Measurements from ENCODE around the gene ZNF224. TPM values are rescaled to one million over a fixed set of nuclear protein-coding genes. Genes with fewer than 3 reads are reported as not detected.

ZNF224 gene
- total and polyA plus RNA-seq, 2 of the 4 experiments (the other 2 are of a cell fraction): 10.3 to 26.3 TPM

DNA sequence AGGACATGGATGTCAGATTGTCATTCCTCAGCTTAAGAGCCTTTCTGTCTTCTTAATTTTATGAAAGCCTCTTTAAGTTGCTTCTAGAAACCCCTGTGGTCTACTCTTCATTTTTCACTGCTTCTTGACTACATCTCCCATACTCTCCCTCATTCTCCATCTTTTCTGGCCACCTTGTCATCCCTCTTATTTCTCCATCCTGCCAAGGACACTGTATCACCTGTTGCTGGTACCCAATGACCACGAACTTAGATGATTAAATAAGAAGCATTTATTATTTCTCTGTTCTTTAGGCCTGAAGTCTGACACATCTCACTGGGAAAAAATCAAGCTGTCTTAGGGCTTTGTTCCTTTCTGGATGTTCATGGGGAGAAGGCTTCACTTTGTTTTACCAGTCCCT lies 33.1 kb upstream of the ZNF224 start:
- Histone ChIP-seq H3K4me1 (ENCODE audit: control insufficient read depth, insufficient read depth, low read length) (no peaks in the 10 kb centered on the region), H3K27ac (ENCODE audit: insufficient read depth, low read length) (no peak overlapping the region), H2AFZ (replicated peaks; ENCODE audit: low read length, poor library complexity) (no peak overlapping the region), H4K91ac (ENCODE audit: insufficient read depth, low read depth, low read length) (no peak overlapping the region), H3K4ac (ENCODE audit: low read depth, low read length) (no peak overlapping the region), H3K4me3 (ENCODE audit: insufficient read depth, low read depth, low read length) (no peak overlapping the region), H3K14ac (replicated peaks; ENCODE audit: low read depth, low read length) (no peak overlapping the region), H2BK5ac (ENCODE audit: low read depth, low read length, poor library complexity, severe bottlenecking) (no peak overlapping the region), H3K56ac (ENCODE audit: extremely low read depth, insufficient read depth, low read length) (no peak overlapping the region), H4K5ac (ENCODE audit: low read depth, low read length) (no peak overlapping the region), H3K23ac (ENCODE audit: low read depth, low read length) (no peak overlapping the region), H3K4me2 (ENCODE audit: low read depth, low read length) (no peak overlapping the region), H3K9me1 (ENCODE audit: insufficient read depth, low read length) (no peaks in the 10 kb centered on the region), H3K79me1 (ENCODE audit: low read depth in 1 of 2, low read length in 2 of 2) (no peaks in the 10 kb centered on the region), H4K20me1 (ENCODE audit: insufficient read depth, low read length) (no peaks in the 10 kb centered on the region), H3K27me3 (ENCODE audit: control insufficient read depth, insufficient read depth, low read length) (no peaks in the 10 kb centered on the region), H2BK120ac (ENCODE audit: low read depth, low read length) (no peak overlapping the region), H2BK15ac (ENCODE audit: low read depth, low read length) (no peak overlapping the region), H2AK9ac (replicated peaks; ENCODE audit: low read depth, low read length, poor library complexity) (no peak overlapping the region), H3K36me3 (ENCODE audit: control insufficient read depth, insufficient read depth, low read length) (peaks cover 49% of the 10 kb centered on the region), H3K9me3 (ENCODE audit: control insufficient read depth, insufficient read depth, low read length) (peaks cover 9% of the 10 kb centered on the region), H2BK20ac (ENCODE audit: low read depth, low read length) (no peak overlapping the region), H2AK5ac (ENCODE audit: low read depth, low read length) (no peak overlapping the region), H3K9ac (ENCODE audit: low read depth, low read length) (no peak overlapping the region), H3K18ac (ENCODE audit: low read depth, low read length) (no peak overlapping the region), H4K8ac (ENCODE audit: low read depth in 2 of 2, low read length in 2 of 2) (no peak overlapping the region)
- BruUV-seq (replicated peaks): no TSS peak
- POLR2A ChIA-PET (ENCODE audit: unreplicated experiment): no interaction called here
- CTCF ChIA-PET: no interaction called here
- in situ Hi-C loops (cut with MboI; ENCODE audit: low sequenced_read_pairs): no loop called here
- DNase-seq: no peak
- dilution Hi-C loops (cut with HindIII; ENCODE audit: low sequenced_read_pairs, unreplicated experiment): no loop called here
- ATAC-seq (ENCODE audit: low read depth): no peak
- intact Hi-C loops (cut with micrococcal nuclease): no loop called here
- TF ChIP-seq RFX5 (IDR thresholded peaks at IDR 0.05; ENCODE audit: low read depth, low read length) (no peak), POLR2A (IDR thresholded peaks at IDR 0.05; ENCODE audit: low read depth, low read length) (no peak), MAFK (IDR thresholded peaks at IDR 0.05; ENCODE audit: low read depth, low read length) (no peak), SMC3 (IDR thresholded peaks at IDR 0.05; ENCODE audit: low read depth, low read length) (no peak), CHD1 (IDR thresholded peaks at IDR 0.05; ENCODE audit: low read depth, low read length) (no peak), BHLHE40 (IDR thresholded peaks at IDR 0.05; ENCODE audit: low read depth, low read length) (no peak), FOS (IDR thresholded peaks at IDR 0.05; ENCODE audit: low read depth, low read length) (no peak)
- WGBS, 2 experiments (ENCODE audit: extremely low coverage in 2 of 2, insufficient read length in 1 of 2): no CpG with 5 or more reads among the region's 1 CpG

Measured in IMR-90 (cell line).